Ishikawa (cell line): Measurements from ENCODE around the gene PPP1R1C.

Experiments
- EP300 ChIP-seq: IDR thresholded peaks from 2 replicates; pipeline ENCODE4 v1.6.1; 2012; ENCODE audit warnings: borderline replicate concordance
- TAF1 ChIP-seq: IDR thresholded peaks from 2 replicates; pipeline ENCODE4 v1.6.1; 2012; ENCODE audit warnings: low read depth, mild to moderate bottlenecking

- no peak for TF ChIP-seq TAF1
- TF ChIP-seq EP300 = no peak
These were observed 80.9 kb downstream of the PPP1R1C start for GRCh38 chr2:182066400-182067087.
